22Rv1 (cell line): ENCODE measurements around the gene MAGI2.

Experiments used
- CTCF ChIP-seq: fragments of 450-650 bp; IDR thresholded peaks from 2 replicates; pipeline ENCODE4 v1.5.1; 2017; ENCODE audit warnings: mild to moderate bottlenecking
- ZFX ChIP-seq: fragments of 450-650 bp; IDR thresholded peaks from 2 replicates; pipeline ENCODE4 v1.6.1; 2017; ENCODE audit warnings: antibody characterized with exemption, borderline replicate concordance

- TF ChIP-seq CTCF, result no peak
- TF ChIP-seq ZFX, result no peak
These were observed 859.3 kb downstream of the MAGI2 start for GRCh38 chr7:78594156-78594555.
